ENCODE results near the gene MOB3A.

- TF ChIP-seq EP300 (IDR thresholded peaks at IDR 0.05; ENCODE audit: borderline replicate concordance in 1 of 2, control insufficient read depth in 1 of 2, low read depth in 2 of 2, low read length in 2 of 2) (no peak), HDAC6 (IDR thresholded peaks at IDR 0.05; ENCODE audit: unreplicated experiment) (no peak), ZZZ3 (IDR thresholded peaks at IDR 0.05; ENCODE audit: control insufficient read depth, insufficient read length, low read depth) (no peak), POLR2AphosphoS5 (IDR thresholded peaks at IDR 0.05; ENCODE audit: low read length) (no peak), POLR2A (IDR thresholded peaks at IDR 0.05; ENCODE audit: low read depth, low read length) (peak; percentile 71), NFIC (IDR thresholded peaks at IDR 0.05; ENCODE audit: low read depth, low read length) (no peak), SP1 (IDR thresholded peaks at IDR 0.05; ENCODE audit: low read depth, low read length) (no peak), EZH2 (IDR thresholded peaks at IDR 0.05; ENCODE audit: borderline replicate concordance, control insufficient read depth, low read depth, low read length) (no peak)
- TF ChIP-seq, protein P1, sequence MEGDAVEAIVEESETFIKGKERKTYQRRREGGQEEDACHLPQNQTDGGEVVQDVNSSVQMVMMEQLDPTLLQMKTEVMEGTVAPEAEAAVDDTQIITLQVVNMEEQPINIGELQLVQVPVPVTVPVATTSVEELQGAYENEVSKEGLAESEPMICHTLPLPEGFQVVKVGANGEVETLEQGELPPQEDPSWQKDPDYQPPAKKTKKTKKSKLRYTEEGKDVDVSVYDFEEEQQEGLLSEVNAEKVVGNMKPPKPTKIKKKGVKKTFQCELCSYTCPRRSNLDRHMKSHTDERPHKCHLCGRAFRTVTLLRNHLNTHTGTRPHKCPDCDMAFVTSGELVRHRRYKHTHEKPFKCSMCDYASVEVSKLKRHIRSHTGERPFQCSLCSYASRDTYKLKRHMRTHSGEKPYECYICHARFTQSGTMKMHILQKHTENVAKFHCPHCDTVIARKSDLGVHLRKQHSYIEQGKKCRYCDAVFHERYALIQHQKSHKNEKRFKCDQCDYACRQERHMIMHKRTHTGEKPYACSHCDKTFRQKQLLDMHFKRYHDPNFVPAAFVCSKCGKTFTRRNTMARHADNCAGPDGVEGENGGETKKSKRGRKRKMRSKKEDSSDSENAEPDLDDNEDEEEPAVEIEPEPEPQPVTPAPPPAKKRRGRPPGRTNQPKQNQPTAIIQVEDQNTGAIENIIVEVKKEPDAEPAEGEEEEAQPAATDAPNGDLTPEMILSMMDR (IDR thresholded peaks at IDR 0.05 in 2 of 3, conservative IDR thresholded peaks at IDR 0.05 in 1 of 3; ENCODE audit: control insufficient read depth in 2 of 3, extremely low read depth in 1 of 3, insufficient read depth in 1 of 3, low read depth in 3 of 3, low read length in 3 of 3): no peak
- TF ChIP-seq, protein P2, sequence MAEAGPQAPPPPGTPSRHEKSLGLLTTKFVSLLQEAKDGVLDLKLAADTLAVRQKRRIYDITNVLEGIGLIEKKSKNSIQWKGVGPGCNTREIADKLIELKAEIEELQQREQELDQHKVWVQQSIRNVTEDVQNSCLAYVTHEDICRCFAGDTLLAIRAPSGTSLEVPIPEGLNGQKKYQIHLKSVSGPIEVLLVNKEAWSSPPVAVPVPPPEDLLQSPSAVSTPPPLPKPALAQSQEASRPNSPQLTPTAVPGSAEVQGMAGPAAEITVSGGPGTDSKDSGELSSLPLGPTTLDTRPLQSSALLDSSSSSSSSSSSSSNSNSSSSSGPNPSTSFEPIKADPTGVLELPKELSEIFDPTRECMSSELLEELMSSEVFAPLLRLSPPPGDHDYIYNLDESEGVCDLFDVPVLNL (IDR thresholded peaks at IDR 0.05; ENCODE audit: low read depth, low read length): no peak
Observed at GRCh38 chr19:2076526-2076944, 19.6 kb downstream of the MOB3A start.

Data from GM12878 (cell line).